ENCODE results near the gene PIEZO2. TPM values are rescaled to one million over a fixed set of nuclear protein-coding genes. Genes with fewer than 3 reads are reported as not detected.
"Not testable (repeated sequence)": the region's sequence is repeated elsewhere in the genome, so short reads cannot be mapped to it uniquely, and the experiment has no call there.

The PIEZO2 gene
- polyA plus RNA-seq, 1 donor from 2014 or later, result 0.30 TPM

DNA sequence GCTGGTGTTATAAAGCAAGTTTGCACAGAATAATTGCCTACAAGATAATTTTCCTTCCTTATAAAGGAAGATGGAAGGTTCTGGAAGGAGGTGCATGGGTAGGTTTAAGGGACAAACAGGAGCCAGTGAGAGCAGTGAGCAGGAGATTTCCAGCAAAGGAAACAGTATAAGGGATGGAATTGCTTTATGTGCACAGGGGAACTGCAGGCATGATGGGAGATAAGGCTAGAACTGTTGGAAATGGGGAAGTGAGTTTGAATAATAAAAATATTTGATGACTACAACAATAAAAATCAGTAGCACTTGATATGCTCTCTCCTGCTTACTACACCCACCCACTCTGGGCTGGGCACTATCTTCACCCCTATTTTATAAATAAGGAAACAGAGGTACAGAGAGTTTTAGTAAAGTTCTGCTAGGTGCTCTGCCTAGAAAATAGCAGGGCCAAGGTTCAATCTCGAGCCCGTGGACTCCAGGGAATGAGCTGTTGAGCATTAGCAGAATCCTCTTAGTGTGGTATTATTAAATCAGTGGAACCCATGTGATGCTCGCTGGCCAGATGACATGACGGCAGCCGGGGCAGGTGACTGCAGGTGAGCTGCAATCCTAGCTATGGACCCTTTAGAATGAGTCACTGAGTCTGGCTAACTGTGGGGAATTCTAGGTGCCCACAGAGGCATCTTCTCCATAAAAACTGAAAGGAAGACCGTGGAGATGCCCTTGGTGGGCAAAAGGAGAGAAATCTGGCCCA lies 302.5 kb downstream of the PIEZO2 start:
- Histone ChIP-seq H3K9me3 (ENCODE audit: low read length) (no peaks in the 10 kb centered on the region), H2AFZ (ENCODE audit: low read depth, low read length) (no peak overlapping the region), H3K36me3 (ENCODE audit: insufficient read depth, low read length) (no peaks in the 10 kb centered on the region), H3K4me2 (ENCODE audit: low read length) (no peak overlapping the region), H3K79me2 (replicated peaks; ENCODE audit: insufficient read depth, low read length) (no peaks in the 10 kb centered on the region), H3K4me3 (ENCODE audit: low read length) (no peak overlapping the region), H3K27ac (ENCODE audit: low read length) (no peak overlapping the region), H3K9me2 (ENCODE audit: insufficient read depth, low read length) (no peaks in the 10 kb centered on the region), H4K20me1 (ENCODE audit: insufficient read depth) (no peaks in the 10 kb centered on the region), H3F3A (ENCODE audit: insufficient read depth, low read length, poor library complexity, severe bottlenecking) (no peaks in the 10 kb centered on the region), H3K27me3 (ENCODE audit: insufficient read depth, low read depth, low read length) (no peaks in the 10 kb centered on the region), H3K9ac (ENCODE audit: low read length) (no peak overlapping the region)
- TF ChIP-seq TAF1 (IDR thresholded peaks at IDR 0.05; ENCODE audit: low read depth) (no peak), EP300 (conservative IDR thresholded peaks at IDR 0.05; ENCODE audit: poor library complexity, severe bottlenecking) (no peak), SMC3 (conservative IDR thresholded peaks at IDR 0.05; ENCODE audit: poor library complexity) (no peak), RAD21 (conservative IDR thresholded peaks at IDR 0.05) (no peak)

DNA sequence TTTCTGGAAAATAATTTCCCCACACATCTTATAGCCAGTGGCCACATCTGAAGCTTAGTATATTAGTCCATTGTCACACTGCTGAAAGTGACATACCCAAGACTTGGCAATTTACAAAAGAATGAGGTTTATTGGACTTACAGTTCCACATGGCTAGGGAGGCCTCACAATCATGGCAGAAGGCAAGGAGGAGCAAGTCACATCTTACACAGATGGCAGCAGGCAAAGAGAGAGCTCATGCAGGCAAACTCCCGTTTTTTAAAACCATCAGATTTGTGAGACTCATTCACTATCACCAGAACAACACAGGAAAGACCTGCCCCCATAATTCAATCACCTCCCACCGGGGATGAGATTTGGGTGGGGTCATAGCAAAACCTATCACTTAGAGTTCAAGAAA lies 303.3 kb downstream of the PIEZO2 start:
- H3K4me2 ChIP-seq (ENCODE audit: low read length); H3K27ac ChIP-seq (ENCODE audit: low read length); H3F3A ChIP-seq (ENCODE audit: insufficient read depth, low read length, poor library complexity, severe bottlenecking); H3K9me2 ChIP-seq (ENCODE audit: insufficient read depth, low read length); H2AFZ ChIP-seq (ENCODE audit: low read depth, low read length); H3K9me3 ChIP-seq (ENCODE audit: low read length); H3K36me3 ChIP-seq (ENCODE audit: insufficient read depth, low read length); H3K4me3 ChIP-seq (ENCODE audit: low read length); H4K20me1 ChIP-seq (ENCODE audit: insufficient read depth); H3K79me2 ChIP-seq (replicated peaks; ENCODE audit: insufficient read depth, low read length); H3K27me3 ChIP-seq (ENCODE audit: insufficient read depth, low read depth, low read length); H3K9ac ChIP-seq (ENCODE audit: low read length): not testable (repeated sequence)

DNA sequence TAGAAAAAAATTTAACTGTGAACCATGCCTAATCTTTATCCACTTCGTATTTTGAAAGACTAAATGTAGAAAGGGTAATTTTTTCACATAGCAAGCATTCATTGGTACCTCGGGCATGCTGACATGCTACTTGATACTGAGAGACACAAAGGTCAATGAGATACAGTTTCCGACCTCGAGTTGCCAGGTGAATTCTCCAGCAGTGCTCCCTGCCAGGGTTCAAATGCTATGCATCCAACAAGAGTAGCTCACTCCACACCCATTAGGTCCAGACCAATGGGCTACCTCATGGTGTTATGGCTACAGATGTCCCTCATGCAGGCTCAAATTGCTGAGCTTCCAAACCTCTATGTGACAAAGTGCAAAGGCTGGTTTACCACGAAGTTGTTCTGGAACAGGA lies 305.8 kb downstream of the PIEZO2 start:
- no peaks in the 10 kb centered on the region for H3K36me3 ChIP-seq (ENCODE audit: insufficient read depth, low read length)
- H3K79me2 ChIP-seq (replicated peaks; ENCODE audit: insufficient read depth, low read length), result no peaks in the 10 kb centered on the region
- TF ChIP-seq CTCF (IDR thresholded peaks at IDR 0.05; ENCODE audit: poor library complexity, severe bottlenecking) (no peak), EP300 (conservative IDR thresholded peaks at IDR 0.05; ENCODE audit: poor library complexity, severe bottlenecking) (no peak), POLR2AphosphoS5 (IDR thresholded peaks at IDR 0.05) (no peak), SMC3 (conservative IDR thresholded peaks at IDR 0.05; ENCODE audit: poor library complexity) (no peak), MXI1 (conservative IDR thresholded peaks at IDR 0.05; ENCODE audit: poor library complexity, severe bottlenecking) (no peak), EZH2 (IDR thresholded peaks at IDR 0.05; ENCODE audit: borderline replicate concordance, insufficient read depth, low read length, poor library complexity, severe bottlenecking) (no peak), TAF1 (IDR thresholded peaks at IDR 0.05; ENCODE audit: low read depth) (no peak), REST (IDR thresholded peaks at IDR 0.05; ENCODE audit: borderline replicate concordance) (no peak), RAD21 (conservative IDR thresholded peaks at IDR 0.05) (no peak)
- no peak overlapping the region for H3K27ac ChIP-seq (ENCODE audit: low read length)
- H3F3A ChIP-seq (ENCODE audit: insufficient read depth, low read length, poor library complexity, severe bottlenecking), result no peaks in the 10 kb centered on the region
- H3K9me3 ChIP-seq (ENCODE audit: low read length), result no peaks in the 10 kb centered on the region
- no peak overlapping the region for H2AFZ ChIP-seq (ENCODE audit: low read depth, low read length)
- H3K4me3 ChIP-seq (ENCODE audit: low read length), result no peak overlapping the region
- no peak overlapping the region for H3K4me2 ChIP-seq (ENCODE audit: low read length)
- no peak overlapping the region for H3K9ac ChIP-seq (ENCODE audit: low read length)
- H3K27me3 ChIP-seq (ENCODE audit: insufficient read depth, low read depth, low read length), result no peaks in the 10 kb centered on the region
- no peaks in the 10 kb centered on the region for H4K20me1 ChIP-seq (ENCODE audit: insufficient read depth)
- H3K9me2 ChIP-seq (ENCODE audit: insufficient read depth, low read length), result no peaks in the 10 kb centered on the region
